Mucosa of gallbladder (tissue), 1 donor: ENCODE data around the gene ADNP. TPM values are rescaled to one million over a fixed set of nuclear protein-coding genes. Genes with fewer than 3 reads are reported as not detected.
"Not testable (repeated sequence)": the region's sequence is repeated elsewhere in the genome, so short reads cannot be mapped to it uniquely, and the experiment has no call there.

ENCODE experiments used
- DNase-seq: peaks from one replicate; pipeline ENCODE4 v3.0.0-alpha.2; 2020; ENCODE audit warnings: low spot score
- total RNA-seq: library from RNA; stranded (reverse); gene quantifications from one replicate; pipeline ENCODE4 v1.2.1, GENCODE V29; 2021
- donor health status: DM: no; HTN: no; CAD: no.

Gene ADNP
- total RNA-seq, 1 donor from 2014 or later = 68.9 TPM

GRCh38 chr20:50903353-50904051, 27.7 kb downstream of the ADNP start:
- no peak for DNase-seq

DNA sequence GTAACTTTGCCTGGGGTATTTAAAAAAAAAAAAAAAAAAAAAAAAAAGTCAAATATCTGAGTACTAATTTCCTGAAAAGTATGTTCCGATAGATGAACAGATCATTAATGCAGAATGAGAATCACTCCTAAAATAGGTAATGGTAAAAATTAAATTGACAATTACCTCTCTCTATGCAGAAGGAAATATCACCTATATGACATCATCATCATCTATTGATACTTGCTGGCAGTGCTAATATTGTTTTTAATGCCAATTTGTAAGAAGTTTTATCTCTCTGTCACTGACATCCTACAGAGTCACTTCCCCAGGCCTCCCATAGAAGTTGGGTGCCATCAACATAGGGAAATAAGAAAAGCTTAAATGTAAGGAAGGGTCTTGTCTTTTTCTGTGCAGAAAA, 29.9 kb downstream of the ADNP start:
- DNase-seq = no peak

- no peak for DNase-seq
Observed at GRCh38 chr20:50900261-50900660, 31.0 kb downstream of the ADNP start.

- DNase-seq = no peak
Observed at GRCh38 chr20:50898475-50898874, 32.8 kb downstream of the ADNP start.

GRCh38 chr20:50895111-50895830, 36.0 kb downstream of the ADNP start:
- DNase-seq = no peak

- no peak for DNase-seq
Observed at GRCh38 chr20:50893620-50894019, 37.6 kb downstream of the ADNP start.

DNA sequence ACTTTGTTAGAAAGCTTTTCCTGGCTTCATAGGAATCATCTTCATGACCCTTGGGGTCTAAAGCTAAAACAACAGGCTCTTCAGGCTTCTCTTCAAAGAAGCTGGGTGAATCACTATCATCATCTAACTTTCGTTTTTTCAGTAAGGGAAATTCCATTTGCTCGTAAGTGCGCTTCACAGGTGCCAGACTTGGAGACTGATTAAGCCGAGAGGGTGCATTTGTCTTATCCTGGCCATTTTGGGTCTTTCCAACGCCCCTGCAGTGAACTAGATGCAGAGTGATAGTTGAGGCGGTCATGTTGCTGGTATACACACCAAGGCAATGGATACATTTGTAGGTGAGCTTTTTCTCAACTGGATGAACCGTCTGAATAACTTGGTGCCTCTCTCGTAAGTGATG, 38.8 kb downstream of the ADNP start:
- DNase-seq = no peak

DNA sequence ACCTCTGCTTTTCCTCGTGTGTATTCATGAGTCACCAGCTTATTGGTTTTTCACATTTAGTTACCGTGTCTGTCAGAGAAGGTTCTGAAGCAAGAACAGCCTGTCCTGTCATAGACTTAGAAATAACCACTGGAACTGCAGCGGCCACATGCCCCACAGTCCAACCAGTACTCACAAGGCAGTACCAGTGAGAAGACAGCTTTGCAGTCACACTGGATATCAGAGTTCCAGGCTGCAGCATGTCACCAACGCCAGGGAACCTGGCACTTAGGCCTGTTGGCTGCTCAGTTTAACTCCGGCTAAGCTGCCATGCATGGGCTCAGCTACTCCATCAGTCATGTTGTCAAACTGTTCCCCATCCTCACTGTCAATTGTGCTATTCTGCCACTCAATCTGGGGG, 40.1 kb downstream of the ADNP start:
- DNase-seq = no peak

GRCh38 chr20:50887576-50887975, 43.7 kb downstream of the ADNP start:
- no peak for DNase-seq

DNA sequence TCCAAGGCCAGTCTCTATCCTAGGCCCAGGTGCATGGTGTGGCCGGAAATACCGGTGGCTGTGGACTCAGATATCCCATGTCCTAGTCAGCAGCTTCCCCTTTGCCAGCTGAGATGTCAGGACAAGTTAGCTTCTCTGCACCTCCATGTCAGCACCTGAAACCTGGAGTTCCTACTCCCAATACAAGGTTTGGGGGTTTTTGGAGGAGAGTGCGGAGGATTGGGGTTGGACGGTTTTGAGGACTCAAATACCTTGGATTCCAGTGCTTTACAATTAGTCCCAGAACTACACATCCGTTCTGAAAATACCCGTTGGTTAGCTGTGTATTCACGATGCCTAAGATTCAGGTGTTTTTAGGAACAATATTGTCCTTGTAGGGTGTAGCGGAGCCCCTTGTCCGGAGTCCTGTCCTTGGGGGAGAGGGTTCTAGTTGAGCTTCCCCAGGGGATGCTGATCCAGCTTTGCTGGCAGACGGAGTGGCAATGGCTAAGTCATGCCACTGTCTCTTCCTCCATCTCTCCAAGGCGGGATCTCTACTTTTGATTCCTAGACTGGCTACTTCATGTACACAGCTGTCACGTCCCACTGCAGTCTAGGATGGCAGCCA, 45.0 kb downstream of the ADNP start:
- no peak for DNase-seq

- no peak for DNase-seq
Observed at GRCh38 chr20:50885781-50886180, 45.5 kb downstream of the ADNP start.

DNA sequence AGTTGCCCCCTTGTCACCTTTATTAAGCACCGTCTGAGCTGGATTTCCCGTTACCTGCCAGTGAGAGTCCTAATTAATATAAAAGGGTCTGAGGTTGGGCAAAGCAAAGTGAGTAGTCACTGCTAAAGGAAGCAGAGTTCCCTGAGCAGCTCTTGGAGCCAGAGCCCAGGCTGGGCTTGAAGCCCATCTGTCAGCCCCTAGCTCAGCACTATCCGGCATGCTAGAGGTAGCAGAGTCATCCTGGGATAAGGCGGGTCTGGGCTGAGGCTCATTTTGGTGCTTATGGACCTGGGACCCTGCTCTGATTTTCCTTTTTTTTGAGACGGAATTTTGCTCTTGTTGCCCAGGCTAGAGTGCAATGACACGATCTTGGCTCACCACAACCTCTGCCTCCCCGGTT, 46.2 kb downstream of the ADNP start:
- no peak for DNase-seq

- no peak for DNase-seq
Observed at GRCh38 chr20:50883856-50884255, 47.4 kb downstream of the ADNP start.

DNA sequence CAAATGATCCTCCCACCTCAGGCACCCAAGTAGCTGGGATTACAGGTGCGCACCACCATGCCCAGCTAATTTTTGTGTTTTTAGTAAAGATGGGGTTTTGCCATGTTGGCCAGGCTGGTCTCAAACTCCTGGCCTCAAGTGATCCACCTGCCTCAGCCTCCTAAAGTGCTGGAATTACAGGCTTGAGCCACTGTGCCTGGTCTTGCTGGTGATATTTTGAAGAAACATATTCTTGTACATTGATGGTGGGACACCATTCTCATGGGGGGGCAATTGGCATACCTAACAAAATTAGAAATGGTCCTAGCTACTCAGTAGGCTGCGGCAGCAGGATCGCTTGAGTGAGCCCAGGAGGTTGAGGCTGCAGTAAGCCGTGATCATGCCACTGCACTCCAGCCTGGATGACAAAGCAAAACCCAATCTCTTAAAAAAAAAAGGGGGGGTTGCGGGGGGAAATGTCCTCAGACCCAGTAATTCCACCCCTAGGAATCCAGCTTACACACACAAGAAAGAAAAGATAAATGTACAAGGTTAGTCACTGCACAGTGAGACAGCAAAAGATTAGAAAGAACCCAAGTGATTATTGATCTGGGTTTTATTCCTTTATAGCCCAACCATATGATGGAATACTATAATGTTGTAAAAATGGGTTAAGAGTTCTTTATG, 49.3 kb downstream of the ADNP start:
- DNase-seq = not testable (repeated sequence)

DNA sequence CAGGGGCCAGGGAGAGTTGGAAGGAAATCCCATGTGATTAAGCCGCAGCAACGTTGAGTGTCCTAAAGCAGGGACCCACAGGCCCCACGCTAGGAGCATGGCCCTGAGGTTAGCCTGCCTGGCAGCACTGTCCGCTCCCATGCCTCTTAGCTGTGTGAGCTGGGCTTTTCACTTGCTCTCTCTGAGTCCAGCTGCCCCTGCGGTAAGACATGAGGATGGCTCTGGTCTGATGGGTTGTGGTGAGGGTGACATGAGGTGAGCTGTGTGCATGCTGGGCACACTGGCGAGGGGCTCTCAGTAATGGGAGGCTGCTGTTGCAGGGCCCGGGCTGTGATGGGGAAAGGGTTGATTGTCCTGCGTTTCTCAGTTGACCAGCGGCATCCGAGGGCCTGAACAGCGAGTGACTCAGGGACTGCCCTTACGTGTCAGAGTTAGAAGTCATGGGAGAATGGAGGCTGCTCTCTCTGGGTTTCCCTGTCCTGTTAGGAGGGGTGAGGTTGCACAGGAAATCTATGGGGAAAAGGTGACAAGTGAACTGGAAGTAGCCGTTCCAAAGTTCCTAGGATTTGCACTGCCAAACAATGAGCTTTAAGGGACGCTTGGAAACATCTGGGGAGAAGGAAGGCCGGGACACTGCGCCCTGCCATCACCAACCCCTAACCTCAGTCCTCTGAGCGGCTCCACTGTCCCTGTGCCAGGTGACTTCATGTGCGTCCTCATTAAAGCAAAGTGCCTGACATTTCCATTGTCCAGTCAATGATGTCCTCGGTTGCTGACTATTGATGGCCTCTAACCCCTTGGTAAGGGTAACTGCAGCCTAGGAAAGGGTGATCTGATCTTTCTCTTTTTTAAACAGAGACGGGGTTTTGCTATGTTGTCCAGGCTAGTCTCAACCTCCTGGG, 51.3 kb downstream of the ADNP start:
- no peak for DNase-seq

DNA sequence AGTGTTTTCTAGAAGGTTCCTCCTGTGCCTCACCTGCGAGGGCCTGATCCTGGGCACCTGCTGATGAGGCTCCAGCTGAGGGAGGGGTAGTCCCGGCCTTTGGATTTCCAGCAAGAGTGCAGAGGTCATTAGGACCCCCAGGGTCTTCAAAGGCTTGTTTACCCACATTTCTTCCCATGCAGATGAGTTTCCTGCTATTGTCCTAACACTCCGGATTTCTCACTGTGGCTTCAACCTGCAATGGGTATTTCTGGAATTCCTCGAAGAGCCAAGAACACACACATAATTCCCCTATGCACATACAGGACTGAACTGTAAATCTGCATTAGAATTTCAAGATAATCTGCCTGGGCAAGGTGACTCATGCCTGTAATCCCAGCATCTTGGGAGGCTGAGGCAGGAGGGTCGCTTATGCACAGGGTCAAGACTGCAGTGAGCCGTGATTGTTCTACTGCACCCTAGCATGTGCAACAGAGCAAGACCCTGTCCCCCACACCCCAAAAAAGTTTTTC, 53.9 kb downstream of the ADNP start:
- DNase-seq = no peak

DNA sequence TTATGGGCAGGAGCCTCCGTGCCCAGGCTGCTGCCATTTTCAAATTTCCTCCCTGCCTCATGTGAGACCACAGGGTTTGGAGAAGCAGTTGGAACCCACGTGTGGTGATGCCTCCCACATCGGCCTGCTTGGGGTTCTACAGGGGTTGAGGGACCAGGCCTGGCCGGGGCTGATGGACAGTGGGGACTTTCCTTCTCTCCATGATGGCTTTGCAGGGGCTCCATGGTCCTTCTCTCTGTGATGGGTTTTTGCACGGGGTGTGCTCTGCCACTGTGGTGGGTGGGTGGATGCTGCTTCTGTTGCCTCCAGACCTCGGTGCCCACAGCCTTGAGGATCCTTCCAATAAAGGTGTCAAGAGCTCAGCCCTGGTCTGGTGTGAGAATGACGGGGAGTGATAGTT, 54.4 kb downstream of the ADNP start:
- no peak for DNase-seq

GRCh38 chr20:50876063-50876685, 55.1 kb downstream of the ADNP start:
- DNase-seq = no peak

GRCh38 chr20:50874758-50875665, 56.2 kb downstream of the ADNP start:
- no peak for DNase-seq
